Measurements from ENCODE around the gene OAT.

DNA sequence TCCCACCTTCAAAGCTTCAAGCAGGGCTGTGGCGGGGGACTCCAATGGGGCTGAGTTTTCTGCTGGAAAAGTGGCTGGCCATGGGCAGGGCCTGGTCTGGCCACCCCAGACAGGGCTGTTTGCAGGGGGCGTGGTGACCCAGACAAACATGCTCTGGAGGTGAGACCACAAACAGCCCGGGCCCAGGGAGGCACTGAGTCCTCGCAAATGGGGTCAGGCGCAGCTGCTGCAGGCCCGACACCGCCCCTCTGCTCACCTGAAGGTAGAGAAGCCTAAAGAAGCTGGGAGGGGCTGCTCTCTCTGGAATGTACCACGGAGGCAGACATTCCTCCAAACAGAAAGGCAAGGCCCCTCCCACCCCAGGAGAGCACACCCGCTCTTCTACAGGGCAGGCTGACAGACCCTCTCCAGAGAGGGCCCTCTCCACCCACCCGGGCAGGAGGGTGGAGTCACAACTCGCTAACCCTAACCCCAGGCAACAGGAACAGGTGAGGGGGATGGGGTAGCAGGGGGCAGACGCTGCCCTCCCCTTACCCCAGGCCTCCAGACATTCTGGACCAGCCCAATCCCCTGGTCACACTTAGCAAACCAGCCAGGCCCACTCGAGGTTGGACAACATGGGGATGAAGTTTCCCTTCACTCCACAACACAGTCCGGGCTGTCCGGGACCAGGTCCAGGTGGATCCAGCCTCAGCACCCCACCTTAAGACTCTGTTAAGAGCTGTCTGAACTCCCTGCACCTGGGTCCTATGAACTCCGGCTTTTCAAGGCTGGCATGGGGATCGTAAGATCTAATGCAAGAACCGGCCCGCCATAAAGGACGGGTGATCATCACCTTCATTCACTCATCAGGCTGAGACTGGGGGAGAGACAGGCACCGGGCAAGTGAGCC, 32.3 kb downstream of the OAT start:
- TF ChIP-seq EZH2phosphoT487 (IDR thresholded peaks at IDR 0.05; ENCODE audit: insufficient read depth, low read depth) (no peak), EZH2 (IDR thresholded peaks at IDR 0.05; ENCODE audit: insufficient read depth, poor library complexity, severe bottlenecking) (no peak)

Measured in GM23248 (cell line).